Smooth muscle cell (in vitro differentiated cells): ENCODE data around the gene RFC3. TPM values are rescaled to one million over a fixed set of nuclear protein-coding genes. Genes with fewer than 3 reads are reported as not detected.
A peak's percentile ranks its signal among the peaks of the same experiment; 100 is the strongest.
"Not testable (repeated sequence)": the region's sequence is repeated elsewhere in the genome, so short reads cannot be mapped to it uniquely, and the experiment has no call there.

ENCODE experiments used
- DNase-seq: peaks from one replicate; lab custom pipeline; 2025; ENCODE audit not compliant: unreplicated experiment; lab: John Stamatoyannopoulos, UW
- H2AFZ ChIP-seq: fragments of 200-600 bp; sonication (generic); 2 replicates; pipeline ENCODE4 v1.6.0; 2016; ENCODE audit warnings: antibody characterized with exemption, low read depth, mild to moderate bottlenecking
- H3F3A ChIP-seq: fragments of 200-600 bp; sonication (generic); 2 replicates; pipeline ENCODE4 v1.6.0; 2017; ENCODE audit warnings: antibody characterized with exemption, low read depth
- H3K27ac ChIP-seq: fragments of 200-600 bp; sonication (generic); 2 replicates; pipeline ENCODE4 v1.5.1; 2016; ENCODE audit warnings: low read depth, mild to moderate bottlenecking
- H3K27me3 ChIP-seq: fragments of 200-600 bp; sonication (generic); 2 replicates; pipeline ENCODE4 v1.6.1; 2016; ENCODE audit warnings: low read depth, mild to moderate bottlenecking
- H3K36me3 ChIP-seq: fragments of 200-600 bp; sonication (generic); 2 replicates; pipeline ENCODE4 v1.5.1; 2016; ENCODE audit warnings: low read depth
- H3K4me1 ChIP-seq: fragments of 200-600 bp; sonication (generic); 2 replicates; pipeline ENCODE4 v1.5.1; 2016; ENCODE audit warnings: low read depth
- H3K4me2 ChIP-seq: fragments of 200-600 bp; sonication (generic); 2 replicates; pipeline ENCODE4 v1.6.0; 2016; ENCODE audit warnings: mild to moderate bottlenecking
- H3K4me3 ChIP-seq: fragments of 200-600 bp; sonication (generic); 2 replicates; pipeline ENCODE4 v1.5.1; 2016; ENCODE audit warnings: mild to moderate bottlenecking
- H3K79me2 ChIP-seq: fragments of 200-600 bp; sonication (generic); 2 replicates; pipeline ENCODE4 v1.6.0; 2016; ENCODE audit warnings: low read depth, mild to moderate bottlenecking
- H3K9ac ChIP-seq: fragments of 200-600 bp; sonication (generic); 2 replicates; pipeline ENCODE4 v1.6.0; 2016; ENCODE audit warnings: low read depth
- H3K9me3 ChIP-seq: fragments of 200-600 bp; sonication (generic); replicated peaks from 2 replicates; pipeline ENCODE4 v1.5.1; 2016; ENCODE audit warnings: low read depth
- H4K20me1 ChIP-seq: fragments of 200-600 bp; sonication (generic); 2 replicates; pipeline ENCODE4 v1.6.0; 2016; ENCODE audit warnings: low read depth
- WGBS: methylation state at CpG from one replicate; pipeline ENCODE4 v1.1.7; 2016; ENCODE audit warnings: low lambda C conversion rate; 5-methylcytosine and 5-hydroxymethylcytosine counted together
- polyA plus RNA-seq: library from polyadenylated mRNA; unstranded; fragments of >200 nt; fragmentation: Nextera tagmentation; extraction: Ambion mirVana; gene quantifications from 2 replicates; pipeline ENCODE4 v1.2.1, GENCODE V29; 2016
- total RNA-seq: library from RNA; depleted of rRNA; stranded (reverse); fragments of >200 nt; gene quantifications from 2 replicates; pipeline ENCODE4 v1.2.3, GENCODE V29; 2014
- TF ChIP-seq, protein P1 (sequence below): fragments of 200-600 bp; sonication (generic); IDR thresholded peaks from 2 replicates; pipeline ENCODE4 v1.5.1; 2017; ENCODE audit warnings: borderline replicate concordance, mild to moderate bottlenecking, antibody characterized with exemption; ENCODE audit not compliant: insufficient read depth, poor library complexity, severe bottlenecking

The RFC3 gene
- total and polyA plus RNA-seq, 2 experiments from 2014 or later: 7.3 to 11.6 TPM

DNA sequence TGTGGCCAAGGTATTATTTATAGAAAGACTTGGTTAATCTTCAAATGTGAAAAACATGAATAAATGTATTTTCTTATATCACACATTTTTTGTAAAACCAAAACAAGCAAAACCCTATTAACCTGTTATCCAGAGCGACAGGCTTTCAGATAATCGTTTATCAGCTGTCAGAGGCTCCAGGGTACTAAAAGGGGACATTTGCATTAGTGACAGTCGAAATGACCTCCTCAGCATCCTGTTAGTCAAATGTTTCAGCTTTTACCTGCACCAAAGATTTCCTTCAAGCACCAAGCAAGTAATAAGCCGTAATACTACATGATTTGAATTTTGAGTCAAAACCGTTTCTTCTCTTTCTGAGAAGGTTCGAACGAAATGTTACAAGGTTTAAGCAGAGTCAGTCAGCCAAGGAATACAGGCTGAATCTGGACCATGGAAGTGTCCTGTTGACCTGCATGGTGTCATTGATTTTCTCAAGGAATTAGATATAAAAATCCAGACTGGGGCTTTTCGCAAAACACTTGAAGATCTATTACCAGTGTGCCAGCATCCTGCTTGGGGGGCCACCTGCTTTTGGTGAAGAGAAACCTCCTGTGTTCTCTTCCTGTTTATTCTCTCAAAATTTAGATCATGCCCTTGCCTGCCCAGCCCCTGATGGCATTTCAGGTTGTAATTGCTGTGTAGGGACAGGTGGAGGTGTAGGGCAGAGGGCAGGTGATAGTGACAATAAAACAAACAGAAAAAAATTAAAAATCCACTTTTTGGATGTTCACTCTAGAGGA lies 11.3 kb upstream of the RFC3 start:
- no peak overlapping the region for H3K9ac ChIP-seq
- H3K4me3 ChIP-seq: no peak overlapping the region
- TF ChIP-seq, protein P1, sequence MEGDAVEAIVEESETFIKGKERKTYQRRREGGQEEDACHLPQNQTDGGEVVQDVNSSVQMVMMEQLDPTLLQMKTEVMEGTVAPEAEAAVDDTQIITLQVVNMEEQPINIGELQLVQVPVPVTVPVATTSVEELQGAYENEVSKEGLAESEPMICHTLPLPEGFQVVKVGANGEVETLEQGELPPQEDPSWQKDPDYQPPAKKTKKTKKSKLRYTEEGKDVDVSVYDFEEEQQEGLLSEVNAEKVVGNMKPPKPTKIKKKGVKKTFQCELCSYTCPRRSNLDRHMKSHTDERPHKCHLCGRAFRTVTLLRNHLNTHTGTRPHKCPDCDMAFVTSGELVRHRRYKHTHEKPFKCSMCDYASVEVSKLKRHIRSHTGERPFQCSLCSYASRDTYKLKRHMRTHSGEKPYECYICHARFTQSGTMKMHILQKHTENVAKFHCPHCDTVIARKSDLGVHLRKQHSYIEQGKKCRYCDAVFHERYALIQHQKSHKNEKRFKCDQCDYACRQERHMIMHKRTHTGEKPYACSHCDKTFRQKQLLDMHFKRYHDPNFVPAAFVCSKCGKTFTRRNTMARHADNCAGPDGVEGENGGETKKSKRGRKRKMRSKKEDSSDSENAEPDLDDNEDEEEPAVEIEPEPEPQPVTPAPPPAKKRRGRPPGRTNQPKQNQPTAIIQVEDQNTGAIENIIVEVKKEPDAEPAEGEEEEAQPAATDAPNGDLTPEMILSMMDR: no peak
- 80% methylated on average over 8 of the region's 8 CpGs for WGBS
- no peaks in the 10 kb centered on the region for H3K79me2 ChIP-seq
- H3F3A ChIP-seq: no peaks in the 10 kb centered on the region
- H3K27me3 ChIP-seq: peaks cover 53% of the 10 kb centered on the region
- no peaks in the 10 kb centered on the region for H3K4me1 ChIP-seq
- no peak overlapping the region for H2AFZ ChIP-seq
- H3K4me2 ChIP-seq: no peak overlapping the region
- no peaks in the 10 kb centered on the region for H4K20me1 ChIP-seq
- H3K9me3 ChIP-seq: no peaks in the 10 kb centered on the region
- H3K36me3 ChIP-seq: no peaks in the 10 kb centered on the region
- no peak for DNase-seq
- H3K27ac ChIP-seq: no peak overlapping the region

GRCh38 chr13:33812829-33813228 lies 5.1 kb upstream of the RFC3 start:
- H3F3A ChIP-seq, H3K4me1 ChIP-seq, H3K36me3 ChIP-seq, H4K20me1 ChIP-seq, H3K27ac ChIP-seq, H3K4me2 ChIP-seq, H3K4me3 ChIP-seq, H3K9me3 ChIP-seq, H3K79me2 ChIP-seq, DNase-seq, H3K9ac ChIP-seq: not testable (repeated sequence)
- H3K27me3 ChIP-seq: peaks cover 33% of the 10 kb centered on the region
- 82% methylated on average over 7 of the region's 7 CpGs for WGBS
- H2AFZ ChIP-seq: peak overlapping the region; percentile 36

GRCh38 chr13:33815011-33815550 lies 2.9 kb upstream of the RFC3 start:
- H3K36me3 ChIP-seq: no peaks in the 10 kb centered on the region
- H3K27ac ChIP-seq: no peak overlapping the region
- no peak for DNase-seq
- TF ChIP-seq, protein P1: no peak
- peaks cover 5% of the 10 kb centered on the region for H3K79me2 ChIP-seq
- no peak overlapping the region for H3K4me3 ChIP-seq
- H3F3A ChIP-seq: no peaks in the 10 kb centered on the region
- no peak overlapping the region for H3K4me2 ChIP-seq
- no peak overlapping the region for H3K9ac ChIP-seq
- peaks cover 17% of the 10 kb centered on the region for H3K27me3 ChIP-seq
- H3K9me3 ChIP-seq: no peaks in the 10 kb centered on the region
- no peak overlapping the region for H2AFZ ChIP-seq
- no peaks in the 10 kb centered on the region for H4K20me1 ChIP-seq
- WGBS: 96% methylated on average over 1 of the region's 1 CpG
- peaks cover 15% of the 10 kb centered on the region for H3K4me1 ChIP-seq

DNA sequence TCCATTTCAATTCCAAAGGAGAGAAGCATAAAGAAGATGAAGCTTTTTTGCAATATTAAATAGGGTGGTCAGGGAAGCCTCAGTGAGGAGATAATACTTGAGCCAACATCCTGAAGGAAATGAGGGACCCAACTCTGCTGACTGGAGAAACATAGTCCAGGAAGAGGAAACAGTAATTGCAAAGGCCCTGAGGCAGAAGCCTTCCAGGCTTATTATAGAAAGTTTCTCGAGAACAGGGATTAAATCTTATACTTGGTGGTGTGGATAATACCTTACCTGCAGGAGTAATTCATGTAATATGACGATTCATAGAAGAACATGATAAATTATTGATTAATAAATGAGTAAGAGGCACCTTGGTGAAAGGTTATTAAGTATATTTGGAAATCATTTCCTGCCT lies 1.0 kb upstream of the RFC3 start:
- Histone ChIP-seq H3K9me3 (no peaks in the 10 kb centered on the region), H3K27me3 (peaks cover 10% of the 10 kb centered on the region), H3K4me2 (peak overlapping the region; percentile 97), H3K36me3 (no peaks in the 10 kb centered on the region), H3K79me2 (peaks cover 5% of the 10 kb centered on the region), H3K27ac (no peak overlapping the region), H3K9ac (no peak overlapping the region), H2AFZ (peak overlapping the region; percentile 100), H3K4me1 (peaks cover 15% of the 10 kb centered on the region), H3F3A (no peaks in the 10 kb centered on the region), H4K20me1 (no peaks in the 10 kb centered on the region), H3K4me3 (peak overlapping the region; percentile 84)
- WGBS: 96% methylated on average over 2 of the region's 2 CpGs
- TF ChIP-seq, protein P1: no peak
- no peak for DNase-seq
